GM19099 (cell line): Measurements from ENCODE around the gene GLI3.

Source experiments
- POLR2A ChIP-seq: IDR thresholded peaks from 3 replicates; pipeline ENCODE4 v1.6.1; 2011; ENCODE audit warnings: low read depth; ENCODE audit not compliant: insufficient read length; ENCODE audit errors: extremely low read depth

Gene GLI3

DNA sequence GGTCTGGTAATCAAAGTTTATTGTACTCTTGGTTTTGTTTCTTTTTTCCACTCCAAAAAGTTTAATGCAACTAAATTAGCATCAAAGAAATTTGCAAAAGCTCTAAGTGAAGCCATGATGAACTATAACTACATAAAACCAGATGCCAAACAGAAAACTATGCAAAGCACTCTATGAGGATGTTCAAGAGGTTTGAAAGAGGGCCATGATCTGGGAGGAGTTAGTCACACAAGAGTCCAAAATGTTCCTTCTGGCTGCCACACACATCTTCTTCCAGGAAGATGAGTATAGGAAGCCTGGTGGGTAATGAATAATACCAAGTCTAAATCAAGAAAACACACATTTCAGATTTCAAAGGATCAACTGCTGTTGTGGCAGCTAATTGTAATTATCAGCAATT is 28.4 kb downstream of the GLI3 start:
- no peak for TF ChIP-seq POLR2A

DNA sequence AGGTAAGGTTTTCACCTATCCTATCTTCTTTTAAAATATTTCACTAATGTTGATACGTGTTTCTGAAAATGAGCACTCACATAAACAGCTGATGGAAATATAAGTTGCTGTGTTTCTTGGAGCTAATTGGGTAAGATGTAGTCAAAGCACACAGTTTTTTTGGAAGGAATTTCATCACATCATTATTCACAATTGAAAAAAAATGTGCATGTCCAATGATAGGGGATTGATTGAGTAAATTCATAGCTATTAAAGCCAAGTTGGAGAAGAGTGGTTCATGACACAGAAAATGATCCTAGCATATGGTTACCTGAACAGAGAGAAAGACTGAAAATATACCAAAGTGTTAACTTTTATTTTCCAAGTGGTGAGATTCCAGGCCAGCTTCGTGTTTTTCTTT is 29.6 kb downstream of the GLI3 start:
- no peak for TF ChIP-seq POLR2A

DNA sequence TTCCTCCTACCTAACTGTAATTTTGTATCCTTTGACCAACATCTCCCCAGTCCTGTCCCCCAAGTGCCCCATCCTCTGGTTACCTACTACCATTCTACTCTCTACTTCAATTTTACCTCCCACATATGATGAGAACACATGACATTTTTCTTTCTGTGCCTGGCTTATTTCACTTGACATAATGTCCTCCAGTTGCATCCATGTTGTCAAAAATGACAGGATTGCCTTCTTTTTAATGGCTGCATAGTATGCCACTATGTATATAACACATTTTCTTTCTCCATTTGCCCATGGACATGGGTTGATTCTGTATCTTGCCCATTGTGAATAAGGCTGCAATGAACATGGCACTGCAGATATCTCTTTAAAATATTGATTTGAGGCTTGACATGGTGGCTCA is 33.7 kb downstream of the GLI3 start:
- TF ChIP-seq POLR2A, result no peak

DNA sequence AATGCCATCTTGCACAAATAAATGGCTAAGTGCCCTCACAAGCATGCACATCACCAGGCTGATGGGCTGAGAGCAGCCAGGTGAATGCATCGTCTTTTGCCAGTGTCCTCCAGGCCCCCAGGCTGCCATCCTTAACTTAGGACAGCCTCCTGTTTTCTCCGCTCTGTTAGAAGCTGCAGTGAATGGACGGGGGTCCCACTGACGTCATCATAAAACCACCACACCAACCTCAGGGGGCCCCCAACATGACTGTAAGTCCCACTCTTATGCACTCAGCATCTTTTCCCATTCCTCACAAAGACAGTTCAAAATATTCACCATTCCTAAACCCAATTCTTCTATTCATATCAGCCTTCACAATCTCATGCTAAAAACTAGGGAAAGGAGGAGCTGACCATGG is 34.4 kb downstream of the GLI3 start:
- TF ChIP-seq POLR2A, result no peak

DNA sequence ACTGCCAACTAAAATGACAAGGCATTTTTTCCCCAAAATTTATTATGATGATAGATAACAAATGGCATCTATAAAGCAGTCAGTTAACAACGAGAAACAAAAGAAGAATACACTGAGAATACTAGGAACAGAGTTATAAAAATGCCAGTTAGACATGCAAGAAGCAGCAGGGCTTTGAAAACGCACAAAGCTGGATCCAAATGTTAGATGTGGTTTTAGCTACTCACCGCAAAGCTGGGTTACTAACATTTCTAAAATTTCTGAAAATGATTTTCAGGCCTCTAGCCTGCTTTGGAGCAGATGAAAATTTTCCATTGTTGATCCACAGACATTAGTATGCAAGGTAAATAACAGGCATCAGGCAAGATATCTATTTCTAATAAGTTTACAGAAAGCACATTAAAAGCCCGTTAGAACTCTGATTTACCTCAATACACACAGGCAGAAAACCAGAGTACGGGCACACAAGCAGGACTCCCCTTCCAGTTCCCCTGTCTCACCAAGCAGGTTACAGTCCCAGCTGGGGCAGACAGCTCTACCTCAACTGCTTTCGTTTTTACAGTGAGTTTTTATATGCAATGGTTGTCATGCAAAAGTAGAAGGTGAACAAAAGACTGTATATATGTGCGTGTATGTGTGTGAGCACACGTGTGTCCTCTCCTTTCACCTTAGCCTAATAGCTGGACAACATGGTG is 37.9 kb downstream of the GLI3 start:
- no peak for TF ChIP-seq POLR2A

DNA sequence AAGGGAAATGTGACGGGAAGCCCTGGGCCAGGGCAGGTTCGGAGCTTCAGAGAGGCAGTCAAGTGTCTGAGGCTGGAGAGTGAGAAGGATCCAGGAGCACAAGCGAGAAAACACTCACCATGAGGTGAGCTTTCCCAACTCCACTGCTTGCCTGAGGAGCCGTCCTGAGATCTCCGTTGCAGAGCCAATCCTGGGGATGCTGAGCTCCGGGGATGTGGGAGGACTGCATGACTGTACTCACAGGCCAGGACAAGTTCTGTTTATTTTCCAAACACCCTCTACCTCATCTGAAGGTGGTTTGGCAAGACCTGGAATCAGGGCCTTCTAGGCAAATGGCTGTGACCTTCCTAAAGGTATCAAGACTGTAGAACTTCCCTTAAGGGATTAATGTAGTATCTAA is 38.7 kb downstream of the GLI3 start:
- TF ChIP-seq POLR2A, result no peak

DNA sequence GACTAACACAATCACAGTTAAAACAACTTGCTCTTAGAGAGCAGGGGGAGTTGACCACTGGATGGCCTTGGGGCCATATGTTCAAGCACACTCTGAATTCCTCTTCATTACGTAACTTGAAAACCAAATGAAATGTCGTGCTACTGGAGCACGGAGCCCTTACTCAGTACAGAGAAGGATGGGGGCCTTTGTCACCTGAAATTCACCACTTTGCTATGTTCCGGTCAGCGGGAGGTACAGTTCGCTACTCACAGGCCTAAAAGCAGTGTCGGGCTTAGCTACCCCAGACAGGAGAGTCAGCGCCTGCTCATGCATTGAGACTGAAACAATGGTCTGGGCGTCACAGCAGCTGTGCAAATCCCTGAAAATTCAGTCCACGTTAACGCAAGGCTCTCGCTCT is 39.6 kb downstream of the GLI3 start:
- TF ChIP-seq POLR2A, result no peak

DNA sequence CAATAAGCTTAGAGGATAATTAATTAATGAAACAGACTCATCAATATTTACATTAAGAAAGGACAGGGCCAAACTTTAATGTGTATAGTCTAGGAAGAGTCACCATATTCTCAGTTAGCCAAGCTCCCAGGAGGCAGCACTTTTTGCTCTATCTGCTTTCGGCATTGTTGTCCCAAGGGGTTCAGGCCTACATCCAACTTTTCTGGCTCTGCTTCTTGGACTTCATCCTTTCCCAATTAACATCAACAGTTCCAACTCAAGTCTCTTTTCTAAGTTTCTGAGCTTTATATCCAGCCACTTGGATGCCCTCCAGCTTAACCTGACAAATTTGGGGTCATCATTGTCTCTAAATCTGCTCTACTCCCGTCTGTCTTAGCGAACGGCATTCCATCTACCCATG is 42.8 kb downstream of the GLI3 start:
- TF ChIP-seq POLR2A, result no peak

DNA sequence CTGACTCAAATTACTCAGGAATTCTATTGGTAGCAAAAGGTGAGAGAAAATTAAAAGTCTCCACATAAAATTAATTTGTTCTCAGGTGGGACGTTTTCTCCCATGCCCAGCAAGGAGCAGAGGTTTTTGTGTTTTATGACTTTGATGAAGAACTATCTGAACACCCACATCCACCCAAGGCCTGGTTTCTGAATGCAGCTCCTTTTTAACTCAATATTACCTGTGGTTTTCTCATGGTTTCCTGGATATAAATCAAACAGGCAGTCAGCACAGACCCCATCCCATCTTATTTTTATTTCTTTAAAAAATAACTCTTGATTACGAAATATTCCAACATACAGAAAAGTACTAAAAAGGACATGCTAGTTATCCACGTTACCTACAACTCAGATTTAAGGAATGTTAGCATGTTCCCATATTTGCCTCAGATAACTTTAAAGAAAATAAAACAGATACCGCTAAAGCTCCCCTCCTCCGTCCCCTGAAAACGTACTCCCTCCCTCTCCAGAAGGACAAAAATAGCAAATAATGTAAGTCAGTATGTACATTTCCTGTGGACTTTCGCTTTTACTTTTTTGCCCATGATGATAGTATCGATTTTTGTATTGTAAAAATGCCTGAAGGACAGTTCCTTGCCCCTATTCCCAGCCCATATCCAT is 43.4 kb downstream of the GLI3 start:
- TF ChIP-seq POLR2A, result no peak

DNA sequence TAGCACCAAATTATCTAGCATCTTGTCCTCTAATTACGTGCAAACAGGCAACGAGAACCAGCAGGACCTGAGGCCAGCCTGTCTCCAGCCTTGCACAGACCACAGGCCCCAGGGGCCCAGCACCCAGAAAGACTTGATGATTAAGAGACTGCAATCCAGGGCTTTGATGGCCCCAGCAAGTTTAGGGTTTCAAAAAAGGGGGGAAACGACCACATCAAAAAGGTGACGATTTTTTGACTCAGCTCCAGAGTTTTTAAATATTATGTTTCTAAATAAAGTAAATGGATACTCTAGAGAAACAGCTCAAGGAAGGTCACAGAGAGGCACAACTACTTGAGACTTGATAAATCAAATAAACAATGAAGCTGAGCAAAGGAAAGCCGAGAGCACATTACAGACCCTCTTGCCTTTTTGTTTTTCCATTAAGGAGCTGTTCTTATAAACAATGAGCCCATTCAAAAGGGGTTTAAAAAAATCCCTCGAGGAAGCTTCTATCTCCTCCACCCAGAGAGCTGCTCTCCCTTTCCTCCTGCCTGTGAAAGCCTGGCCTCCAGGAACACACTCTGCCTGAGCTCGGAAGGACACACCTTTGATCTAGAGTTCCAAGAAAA is 44.1 kb downstream of the GLI3 start:
- TF ChIP-seq POLR2A, result no peak

DNA sequence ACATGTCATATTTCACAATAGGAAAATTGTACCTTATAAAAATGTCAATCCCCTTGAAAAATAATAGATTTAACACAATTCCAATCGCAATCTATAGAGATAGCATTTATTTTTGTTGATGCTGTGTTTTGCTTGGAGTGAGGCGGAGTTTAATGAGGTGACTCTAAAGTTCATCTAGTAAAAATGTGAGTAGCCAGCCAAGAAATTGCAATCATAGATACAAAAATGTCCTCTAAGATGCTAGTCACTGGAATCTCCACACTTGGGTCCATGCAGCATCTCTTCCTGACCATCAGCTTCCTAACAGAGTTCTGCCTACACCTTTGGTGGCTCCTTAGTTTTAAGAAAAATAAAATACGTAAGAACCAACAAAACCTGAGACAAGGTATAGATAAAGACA is 44.9 kb downstream of the GLI3 start:
- TF ChIP-seq POLR2A, result no peak

DNA sequence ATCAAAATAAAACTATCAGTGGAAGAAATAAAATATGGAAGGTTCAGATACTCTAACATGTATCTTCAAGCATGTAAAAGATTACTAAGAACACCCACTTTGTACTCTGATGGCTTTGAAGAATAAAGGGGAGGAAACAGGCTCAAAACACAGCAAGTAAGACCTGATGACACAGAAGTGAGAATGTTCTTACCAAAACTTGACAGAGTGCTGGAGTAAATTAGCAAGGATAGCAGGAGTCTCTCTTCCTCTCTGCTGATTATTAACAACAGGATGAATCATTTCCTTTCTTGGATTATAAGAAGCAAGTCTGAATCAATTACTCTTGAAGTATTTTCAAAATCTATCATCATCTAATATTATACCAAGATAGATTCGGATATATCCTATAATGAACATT is 47.5 kb downstream of the GLI3 start:
- TF ChIP-seq POLR2A, result no peak

DNA sequence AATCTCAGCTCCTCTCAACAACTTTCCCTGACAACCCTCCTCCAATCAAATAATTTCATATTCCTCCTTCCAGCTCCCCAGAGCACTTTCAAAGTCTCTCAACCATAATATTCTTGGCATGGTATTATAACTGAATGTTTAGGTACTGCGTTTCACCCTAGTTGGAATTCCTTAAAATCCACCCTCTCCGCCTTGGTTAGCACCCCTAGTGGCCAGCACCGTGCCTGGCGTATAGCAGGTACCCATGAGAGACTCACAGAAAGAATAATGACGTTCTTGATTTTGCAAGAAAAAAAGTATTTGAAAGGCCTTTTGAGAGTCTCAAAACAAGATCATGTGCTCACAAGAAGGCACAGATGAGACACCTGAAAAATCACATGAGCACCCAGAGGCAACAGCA is 50.9 kb downstream of the GLI3 start:
- TF ChIP-seq POLR2A, result no peak

DNA sequence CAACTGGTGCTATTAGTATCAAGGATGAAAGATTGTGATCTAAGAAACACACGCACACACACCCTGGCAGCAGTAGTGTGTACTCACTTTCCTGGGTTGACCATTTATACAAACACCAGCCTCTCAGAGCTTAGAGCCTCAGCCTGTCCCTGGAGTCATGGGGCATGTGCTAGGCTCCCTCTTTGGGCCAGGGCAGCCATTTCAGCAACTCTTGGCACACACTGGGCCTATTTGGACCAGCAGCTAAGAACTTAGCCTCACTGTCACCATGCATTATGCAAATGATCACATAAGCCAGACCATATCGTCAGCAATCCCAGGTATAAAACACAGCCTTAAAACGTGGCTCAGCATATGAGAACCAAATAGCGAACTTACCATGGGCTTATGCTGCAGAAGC is 51.3 kb downstream of the GLI3 start:
- no peak for TF ChIP-seq POLR2A

DNA sequence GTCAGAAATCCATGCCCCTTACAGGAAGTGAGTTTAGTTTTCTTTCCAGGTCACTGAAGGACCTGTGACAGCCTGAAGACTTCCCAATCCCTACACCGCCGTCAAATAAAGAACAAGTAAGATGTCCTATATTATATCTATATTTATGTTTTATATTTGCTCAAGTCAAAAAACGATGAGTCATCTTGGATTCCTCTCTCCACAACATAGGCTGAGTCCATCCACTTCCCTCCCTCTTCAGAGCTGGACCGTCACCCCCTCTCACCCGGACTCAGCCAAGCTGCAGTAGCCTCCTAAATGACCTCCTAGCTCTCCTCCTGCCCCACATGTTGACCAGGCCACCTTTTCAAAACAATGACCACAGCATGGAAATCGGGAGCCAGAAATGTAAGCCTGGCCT is 53.5 kb downstream of the GLI3 start:
- no peak for TF ChIP-seq POLR2A

DNA sequence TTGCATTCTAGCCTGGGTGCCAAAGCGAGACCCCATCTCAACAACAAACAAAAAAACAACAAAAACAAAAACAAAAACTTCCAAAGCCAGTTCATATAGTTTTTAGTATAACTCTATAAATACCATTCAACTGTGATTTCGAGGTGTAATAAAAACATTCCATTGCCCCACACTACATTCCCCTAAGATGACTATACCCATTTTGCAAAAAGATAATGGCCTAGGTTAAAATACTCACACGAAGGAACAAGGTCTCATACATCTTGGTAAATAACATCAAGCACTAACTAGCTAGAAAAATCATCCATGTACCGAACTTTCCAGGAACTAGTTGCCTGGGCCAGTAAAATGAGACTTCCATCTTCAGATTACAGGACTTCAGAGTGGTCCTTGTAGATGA is 55.4 kb downstream of the GLI3 start:
- no peak for TF ChIP-seq POLR2A

DNA sequence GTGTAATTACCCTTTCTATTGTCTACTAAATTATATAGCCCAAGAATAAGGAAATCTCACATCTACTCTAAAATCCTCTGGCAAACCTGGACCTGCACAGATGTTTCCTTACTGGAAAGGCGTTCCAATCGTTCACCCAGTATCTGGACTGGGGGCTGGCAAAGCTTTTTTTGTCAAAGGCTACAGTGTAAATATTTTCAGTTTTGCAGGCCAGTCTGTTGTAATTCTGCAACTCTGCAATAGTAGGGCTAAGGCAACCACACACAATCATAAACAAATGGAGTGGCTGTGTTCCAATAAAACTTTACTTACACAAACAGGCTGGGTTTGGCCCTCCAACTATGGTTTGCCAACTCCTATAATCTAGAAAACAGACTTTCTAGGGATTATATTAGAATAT is 56.2 kb downstream of the GLI3 start:
- no peak for TF ChIP-seq POLR2A

DNA sequence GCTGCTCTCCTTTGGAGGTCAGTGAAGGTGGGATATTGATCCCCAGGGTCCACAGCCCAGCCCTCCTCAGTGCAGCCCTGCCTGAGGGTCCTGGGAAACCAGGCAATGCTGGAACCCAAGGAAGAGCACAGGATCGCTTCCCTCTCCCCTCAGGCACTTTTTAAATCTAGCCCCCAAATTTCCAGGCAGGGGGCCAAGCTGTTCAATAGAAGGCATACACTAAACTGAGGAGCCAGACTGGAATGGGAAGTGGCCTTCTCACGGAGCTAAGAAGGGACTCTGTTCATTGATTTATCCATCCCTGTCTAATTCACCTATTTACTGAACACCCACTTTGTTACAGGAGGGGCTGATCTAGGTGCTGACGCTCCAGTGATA is 60.3 kb downstream of the GLI3 start:
- TF ChIP-seq POLR2A, result no peak
